NCI-H1436 (cell line): ENCODE measurements around the gene OBSCN.
A peak's percentile ranks its signal among the peaks of the same experiment; 100 is the strongest.

Experiments used
- DNase-seq: peaks from one replicate; lab custom pipeline; 2025; lab: John Stamatoyannopoulos, UW

OBSCN gene

GRCh38 chr1:228378090-228378872, 170.4 kb downstream of the OBSCN start:
- peak; percentile 92 for DNase-seq

GRCh38 chr1:228378873-228379460, 171.1 kb downstream of the OBSCN start:
- peak; percentile 13 for DNase-seq

DNA sequence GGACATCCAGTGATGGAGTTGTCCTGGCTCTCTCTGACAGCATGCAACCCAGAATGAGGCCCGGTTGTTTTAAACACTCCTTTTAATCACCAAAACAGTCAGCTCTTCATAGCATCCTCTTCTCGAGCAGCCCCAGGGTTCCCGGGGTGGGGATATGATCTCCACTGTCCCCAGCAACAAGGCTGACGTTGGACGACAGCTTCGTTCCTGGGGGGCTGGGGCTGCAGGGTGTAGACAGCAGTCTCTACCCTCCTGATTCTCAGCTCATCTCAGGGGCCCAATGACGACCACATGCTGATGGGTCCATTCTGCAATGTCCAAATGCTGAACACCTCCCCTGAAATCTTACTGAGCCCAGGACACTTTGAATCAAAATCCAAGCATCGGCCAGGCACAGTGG, 171.8 kb downstream of the OBSCN start:
- DNase-seq, result no peak

DNA sequence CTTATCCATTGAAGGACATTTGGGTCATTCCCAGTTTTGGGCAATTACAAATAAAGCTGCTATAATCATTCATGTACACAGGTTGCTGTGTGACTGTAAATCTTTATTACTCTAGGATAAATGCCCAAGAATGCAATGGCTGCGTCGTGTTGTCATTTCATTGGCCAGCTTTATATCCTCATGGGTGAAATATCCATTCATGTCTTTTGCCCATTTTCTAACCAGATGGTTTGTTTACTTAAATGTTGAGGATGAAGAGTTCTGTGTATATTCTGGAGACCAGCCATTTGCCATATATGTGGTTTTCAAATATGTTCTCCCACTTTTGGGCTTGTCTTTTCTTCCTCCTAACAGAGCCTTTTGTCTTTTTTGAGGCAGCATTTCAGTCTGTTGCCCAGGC, 173.5 kb downstream of the OBSCN start:
- DNase-seq, result no peak

DNA sequence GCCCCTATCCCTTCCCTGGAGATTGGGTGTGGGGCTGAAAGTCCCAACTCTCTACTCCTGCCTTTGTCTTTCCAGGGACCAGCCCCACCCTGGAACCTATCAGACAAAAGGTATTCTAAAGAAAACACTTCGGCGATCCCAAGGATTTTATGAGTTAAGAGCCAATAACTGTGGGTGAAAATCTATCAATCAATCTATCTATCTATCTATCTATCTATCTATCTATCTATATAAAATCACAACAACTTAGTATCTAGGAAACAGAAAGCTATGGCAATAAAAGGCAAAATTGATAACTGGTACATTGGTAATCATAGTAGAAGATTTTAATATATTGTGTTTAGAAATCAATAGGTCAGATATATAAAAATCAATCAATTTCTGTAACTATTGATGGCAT, 175.9 kb downstream of the OBSCN start:
- DNase-seq, result no peak

DNA sequence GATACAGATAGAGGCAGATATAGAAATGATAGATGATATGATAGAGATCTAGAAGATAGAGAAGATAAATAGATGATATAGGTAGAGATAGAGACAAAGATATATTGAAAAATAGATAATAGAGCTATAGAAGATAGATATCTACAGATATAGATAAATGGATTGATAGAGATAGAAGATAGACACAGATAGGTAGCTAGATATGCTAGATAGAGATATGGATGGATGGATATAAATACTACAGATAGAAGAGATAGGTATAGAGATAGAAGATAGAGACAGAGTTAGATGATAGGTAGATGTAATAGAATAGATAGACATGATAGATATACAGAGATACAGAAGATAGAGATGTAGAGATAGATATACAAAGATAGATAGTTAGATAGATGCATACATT, 177.4 kb downstream of the OBSCN start:
- no peak for DNase-seq

- no peak for DNase-seq
Measured at GRCh38 chr1:228387321-228387720, 179.5 kb downstream of the OBSCN start.

- no peak for DNase-seq
Measured at GRCh38 chr1:228390649-228391048, 182.8 kb downstream of the OBSCN start.

GRCh38 chr1:228391411-228392020, 183.7 kb downstream of the OBSCN start:
- DNase-seq, result no peak

DNA sequence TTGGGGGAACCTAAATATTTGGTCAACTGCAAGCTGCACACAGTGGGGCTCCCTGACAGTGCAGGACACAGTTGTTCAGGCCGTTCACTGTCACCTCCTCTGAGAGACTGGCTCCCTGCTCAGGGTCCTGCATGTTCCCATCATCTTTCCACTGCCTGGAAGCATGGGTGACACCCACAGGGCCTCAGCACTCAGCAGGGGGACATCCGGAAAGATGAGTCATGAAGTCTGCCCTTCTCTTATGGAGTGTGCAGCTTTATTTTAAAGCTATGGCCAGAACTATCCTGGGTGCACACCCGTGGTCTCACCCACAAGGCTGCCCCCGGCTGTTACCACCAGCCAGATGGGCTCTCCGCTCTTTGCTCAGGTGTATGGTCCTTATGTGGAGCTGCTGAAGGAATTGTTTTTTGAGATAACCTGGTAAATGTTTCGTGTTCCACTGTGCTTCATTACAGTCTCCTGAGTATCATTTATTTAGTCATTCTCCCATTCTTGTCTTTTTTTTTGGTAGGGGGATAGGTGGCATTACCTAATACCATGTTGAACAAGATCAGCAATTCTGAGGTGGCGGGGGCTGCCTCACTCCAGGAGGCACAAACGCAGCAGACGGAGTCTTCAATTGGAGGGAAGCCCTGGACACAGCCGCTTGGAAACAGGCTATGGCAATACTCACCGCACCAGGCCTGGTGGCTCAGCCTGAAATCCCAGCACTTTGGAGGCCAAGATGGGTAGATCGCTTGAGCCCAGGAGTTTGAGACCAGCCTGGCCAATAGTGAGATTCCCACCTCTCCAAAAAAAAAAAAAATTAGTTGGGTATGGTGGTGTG, 184.5 kb downstream of the OBSCN start:
- no peak for DNase-seq

- DNase-seq, result no peak
Measured at GRCh38 chr1:228393268-228393701, 185.4 kb downstream of the OBSCN start.

GRCh38 chr1:228393811-228394570, 186.1 kb downstream of the OBSCN start:
- DNase-seq, result no peak

DNA sequence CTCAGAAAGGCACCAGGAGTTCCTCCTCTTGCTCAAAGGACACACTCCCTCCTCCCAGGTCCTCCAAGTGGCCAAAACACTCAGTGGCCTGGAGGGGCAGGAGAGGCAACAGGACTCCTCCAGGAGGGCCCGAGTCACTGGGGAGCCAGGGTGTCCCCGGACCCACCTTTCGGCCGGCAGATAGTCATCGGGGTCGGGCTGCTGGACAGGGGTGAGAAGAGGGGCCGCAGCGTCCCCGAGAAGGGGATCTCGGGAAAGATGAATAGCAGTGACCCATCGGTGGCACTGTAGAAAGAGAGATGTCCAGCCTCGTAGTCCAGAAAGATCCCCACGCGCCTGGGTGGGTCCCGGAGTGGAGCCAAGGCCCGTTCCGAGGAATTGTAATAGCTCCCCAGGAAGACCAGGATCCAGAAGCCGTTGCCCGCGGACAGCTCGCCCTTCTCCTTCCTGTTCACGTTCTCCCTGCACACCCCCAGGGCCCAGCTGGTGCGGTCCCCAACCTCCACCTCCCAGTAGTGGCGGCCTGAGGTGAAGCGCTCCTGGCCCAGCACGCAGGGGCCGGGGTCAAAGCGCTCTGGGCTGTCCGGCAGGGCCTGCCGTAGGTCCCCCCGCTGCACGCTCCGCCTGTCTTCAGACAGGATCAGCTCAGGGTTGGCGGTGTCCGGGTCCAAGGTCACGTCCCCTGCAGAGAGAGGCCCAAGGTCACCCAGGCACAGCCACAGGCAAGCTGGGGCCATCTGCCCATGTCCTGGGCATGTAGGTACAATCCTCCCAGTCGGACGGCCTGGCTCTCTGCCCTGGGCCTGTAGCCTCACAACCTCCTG, 186.9 kb downstream of the OBSCN start:
- no peak for DNase-seq

GRCh38 chr1:228396770-228397662, 189.2 kb downstream of the OBSCN start:
- no peak for DNase-seq

GRCh38 chr1:228397966-228398365, 190.1 kb downstream of the OBSCN start:
- DNase-seq, result no peak

- no peak for DNase-seq
Measured at GRCh38 chr1:228398741-228399461, 191.1 kb downstream of the OBSCN start.

GRCh38 chr1:228399531-228400236, 191.8 kb downstream of the OBSCN start:
- DNase-seq, result no peak

DNA sequence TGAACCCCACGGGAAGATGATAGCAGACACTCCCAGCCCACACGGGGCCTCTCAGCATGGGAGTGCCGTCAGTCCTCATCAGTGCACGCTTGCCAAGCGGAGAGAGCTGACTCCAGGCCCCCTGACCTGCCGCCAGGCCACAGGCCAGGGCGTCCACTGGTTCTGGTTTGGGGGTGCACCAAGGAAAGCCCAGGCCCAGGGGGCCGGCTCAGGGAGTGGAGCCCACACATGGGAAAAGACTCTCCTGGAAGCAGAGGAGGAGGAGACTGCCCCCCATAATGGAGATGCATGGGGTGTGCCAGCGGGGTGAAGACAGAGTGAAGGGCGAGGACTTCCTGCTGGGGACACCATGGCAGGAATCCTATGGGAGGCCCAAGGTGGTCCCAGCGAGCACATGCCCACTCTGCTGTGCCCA, 192.4 kb downstream of the OBSCN start:
- no peak for DNase-seq
